SK-N-MC (cell line): ENCODE measurements around the gene MCRS1.

Experiments used
- EZH2 ChIP-seq: fragments of 200-600 bp; sonication (generic); IDR thresholded peaks from one replicate; pipeline ENCODE4 v1.6.1; 2017; ENCODE audit warnings: antibody characterized with exemption
- FOXP2 ChIP-seq: optimal IDR thresholded peaks from 2 replicates; pipeline ENCODE3; 2011; ENCODE audit warnings: mild to moderate bottlenecking, moderate library complexity; ENCODE audit not compliant: insufficient read depth; ENCODE audit errors: extremely low read length, control extremely low read depth
- POLR2AphosphoS5 ChIP-seq: IDR thresholded peaks from 2 replicates; pipeline ENCODE4 v1.6.1; 2012; ENCODE audit warnings: mild to moderate bottlenecking, low read depth, low read length, borderline replicate concordance

DNA sequence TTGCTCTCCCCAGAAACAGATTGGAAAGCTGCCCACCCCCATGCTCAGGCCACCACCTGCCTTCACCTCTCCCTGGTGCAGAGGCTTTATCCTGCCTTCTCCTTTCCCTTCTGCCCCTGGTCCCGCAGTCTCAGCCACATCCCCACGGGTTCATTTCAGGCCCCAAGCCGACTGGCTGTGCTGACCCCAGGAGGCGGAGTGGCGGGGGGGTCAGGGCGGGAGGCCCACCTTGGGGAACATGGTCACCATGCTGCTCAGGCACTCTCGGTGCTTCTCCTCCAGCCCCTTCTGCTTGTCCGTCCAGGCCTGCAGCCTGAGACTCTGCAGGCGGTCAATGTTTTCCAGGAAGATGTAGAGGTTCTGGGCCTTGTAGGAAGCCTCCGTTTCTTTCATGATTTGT, 30.6 kb upstream of the MCRS1 start:
- TF ChIP-seq EZH2 = no peak
- TF ChIP-seq POLR2AphosphoS5 = no peak; the same call in 1 of the 2 replicates
- TF ChIP-seq FOXP2 = no peak
